DMS114 treated with DMSO at 0.1 percent for 48 hours (cell line): ENCODE measurements around the gene MACROD2.

Experiments
- DNase-seq: peaks from one replicate; lab custom pipeline; 2025; ENCODE audit not compliant: unreplicated experiment; lab: John Stamatoyannopoulos, UW

Gene MACROD2

DNA sequence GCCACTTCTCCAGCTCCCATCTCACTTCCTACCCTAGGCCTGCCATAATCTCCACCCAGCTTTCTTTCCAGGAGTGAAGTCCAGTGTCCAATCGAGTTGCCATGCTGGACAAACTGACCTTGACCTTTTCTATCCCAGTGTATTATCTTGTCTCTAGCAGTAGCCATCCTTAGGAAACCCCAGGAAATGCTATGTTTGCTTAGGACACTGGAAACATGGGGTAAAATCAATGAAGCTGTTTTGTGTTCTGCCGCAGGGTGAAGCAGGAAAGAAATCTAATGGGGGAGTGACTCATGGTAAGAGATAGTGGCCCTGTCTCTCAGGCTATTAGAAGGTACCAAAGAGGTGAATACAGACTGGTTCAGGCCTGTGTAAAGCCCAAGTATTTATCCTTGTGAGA, 1452.2 kb downstream of the MACROD2 start:
- DNase-seq = no peak

DNA sequence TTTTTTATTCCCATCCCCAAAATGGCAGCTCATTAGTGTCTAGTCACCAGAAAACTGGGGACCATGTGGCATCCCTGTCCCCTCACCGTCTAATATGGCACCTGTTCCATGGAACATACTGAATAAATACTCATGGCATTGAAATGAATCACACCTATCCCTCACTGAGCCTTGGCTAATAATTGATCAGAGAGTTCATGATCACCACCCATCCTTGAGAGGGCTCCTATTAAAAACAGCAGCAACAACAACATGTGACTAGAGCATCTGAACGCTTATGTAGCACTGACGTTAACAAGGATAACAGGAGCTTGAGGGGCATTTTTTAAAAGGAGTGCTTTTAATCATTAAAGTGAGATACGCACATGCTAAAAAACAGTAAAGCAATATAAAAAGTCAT, 1453.7 kb downstream of the MACROD2 start:
- no peak for DNase-seq

DNA sequence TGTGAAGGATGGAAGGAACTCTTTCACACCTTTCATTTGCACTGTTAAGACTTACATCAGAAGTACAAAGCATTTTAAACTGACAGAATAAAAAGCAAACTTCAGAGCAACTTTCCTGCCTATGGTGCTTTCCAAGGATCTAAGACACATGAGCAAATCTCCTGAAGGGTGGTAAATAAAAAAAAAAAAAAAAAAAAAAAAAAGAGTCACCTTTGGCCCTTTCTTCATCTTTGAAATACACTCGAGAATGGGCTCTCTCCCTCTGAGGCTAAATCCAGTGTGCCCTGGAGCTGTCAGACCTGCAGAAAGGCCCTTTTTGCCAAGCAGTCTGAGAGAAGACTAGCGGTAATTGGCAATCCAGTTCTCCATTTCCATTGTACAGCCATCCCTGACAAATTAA, 1455.9 kb downstream of the MACROD2 start:
- no peak for DNase-seq

DNA sequence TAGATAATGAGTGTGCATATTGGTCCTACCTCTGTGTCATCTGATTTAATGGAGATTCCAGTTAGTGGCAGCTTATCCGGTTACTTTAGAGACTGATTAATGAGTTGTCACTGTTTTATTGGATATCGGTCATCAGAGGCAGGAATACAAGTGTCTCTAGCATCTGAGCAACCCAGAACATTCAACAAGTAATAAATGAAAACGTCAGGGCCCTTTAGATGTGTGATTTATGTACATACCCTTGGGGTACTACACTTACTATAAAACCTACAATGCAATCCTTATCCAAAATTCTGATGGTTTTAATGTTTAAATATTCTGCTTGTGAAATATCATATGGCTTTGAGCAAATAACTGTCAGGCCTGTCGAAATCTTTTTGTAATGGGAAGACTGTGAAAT, 1460.0 kb downstream of the MACROD2 start:
- no peak for DNase-seq

DNA sequence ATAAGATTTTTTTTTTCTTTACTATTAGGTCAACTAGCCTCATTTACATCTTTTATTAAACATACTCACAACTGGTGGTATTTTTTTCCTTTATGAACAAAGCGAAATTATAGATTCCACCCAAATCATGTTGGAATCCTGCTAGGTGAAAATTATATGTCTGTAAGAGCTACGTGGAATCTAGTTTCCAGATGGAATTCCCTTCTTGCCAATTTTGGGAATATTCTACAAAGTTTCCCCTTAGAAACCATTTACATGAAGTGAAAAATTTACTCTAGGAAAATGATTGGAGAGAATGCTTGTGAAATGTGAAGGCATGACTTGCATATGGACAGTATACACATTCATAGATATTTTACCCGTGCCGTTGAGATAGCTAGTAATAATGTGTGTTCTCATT, 1466.6 kb downstream of the MACROD2 start:
- DNase-seq = no peak

DNA sequence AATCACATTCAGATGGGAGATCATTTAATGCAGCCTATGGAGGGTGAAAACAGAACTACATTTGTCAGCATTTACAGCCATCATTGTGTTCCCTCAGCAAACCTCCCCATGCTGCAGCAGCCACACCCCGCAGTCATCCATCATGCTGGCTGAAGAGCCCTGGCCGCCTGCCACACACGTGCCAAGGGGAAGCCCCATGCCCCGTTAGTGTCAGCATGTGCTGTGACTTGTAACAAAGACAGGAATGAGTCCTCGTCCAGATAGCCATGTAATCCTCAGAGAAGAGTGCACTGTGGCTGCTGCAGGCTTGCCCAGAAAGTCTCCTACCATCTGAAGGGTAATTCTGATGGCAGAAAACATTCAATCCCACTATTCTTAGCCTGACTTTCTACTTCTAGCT, 1480.2 kb downstream of the MACROD2 start:
- no peak for DNase-seq

DNA sequence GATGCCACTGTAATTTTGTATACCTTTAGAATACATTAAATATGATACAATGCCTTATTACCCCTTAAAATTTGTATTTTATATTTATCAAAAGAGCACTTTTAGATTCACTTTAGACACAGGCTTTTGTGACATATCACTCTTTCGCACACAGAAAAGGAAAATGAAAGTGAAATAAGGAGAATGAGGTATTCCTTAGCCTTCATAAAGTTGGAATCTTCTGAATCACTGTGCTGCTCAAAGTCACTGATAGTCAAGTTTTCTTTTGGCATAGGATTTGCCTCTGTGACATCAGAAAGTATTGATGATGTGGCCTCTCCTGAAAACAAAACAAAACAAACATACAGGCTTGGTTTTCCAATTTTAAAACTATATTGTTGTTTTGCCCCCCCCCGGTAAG, 1480.9 kb downstream of the MACROD2 start:
- DNase-seq = no peak

DNA sequence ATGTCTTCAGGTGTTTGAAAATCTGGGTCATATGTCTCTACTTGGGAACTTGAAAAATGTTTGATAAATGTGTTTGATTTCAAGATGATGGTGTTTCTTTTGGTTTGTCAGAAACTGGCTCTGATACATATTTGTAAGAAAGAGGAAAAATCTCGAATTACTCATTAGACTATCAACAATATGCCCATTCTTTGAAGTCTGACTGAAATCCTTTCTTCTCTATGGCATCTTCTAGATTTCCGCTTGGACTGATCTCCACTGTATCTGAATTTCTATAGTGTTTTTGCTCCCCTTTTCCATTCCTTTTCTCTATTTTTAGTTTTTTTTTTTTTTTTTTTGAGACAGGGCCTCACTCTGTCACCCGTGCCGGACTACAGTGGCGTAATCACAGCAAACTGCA, 1481.5 kb downstream of the MACROD2 start:
- no peak for DNase-seq

DNA sequence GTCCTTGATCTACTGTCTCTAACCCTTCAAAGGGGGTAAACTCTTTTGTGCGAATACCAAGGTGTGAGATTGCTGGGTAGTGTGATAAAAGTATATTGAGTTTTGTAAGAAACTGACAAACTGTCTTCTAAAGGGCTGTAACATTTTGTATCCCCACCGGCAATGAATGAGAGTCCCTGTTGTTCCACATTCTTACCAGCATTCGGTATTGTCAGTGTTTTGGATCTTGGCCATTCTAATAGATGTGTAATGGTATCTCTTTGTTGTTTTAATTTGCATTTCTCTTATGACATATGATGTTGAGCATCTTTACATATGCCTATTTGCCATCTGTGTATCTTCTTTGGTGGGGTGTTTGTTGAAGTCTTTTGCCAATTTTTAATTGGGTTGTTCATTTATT, 1487.2 kb downstream of the MACROD2 start:
- DNase-seq = no peak

DNA sequence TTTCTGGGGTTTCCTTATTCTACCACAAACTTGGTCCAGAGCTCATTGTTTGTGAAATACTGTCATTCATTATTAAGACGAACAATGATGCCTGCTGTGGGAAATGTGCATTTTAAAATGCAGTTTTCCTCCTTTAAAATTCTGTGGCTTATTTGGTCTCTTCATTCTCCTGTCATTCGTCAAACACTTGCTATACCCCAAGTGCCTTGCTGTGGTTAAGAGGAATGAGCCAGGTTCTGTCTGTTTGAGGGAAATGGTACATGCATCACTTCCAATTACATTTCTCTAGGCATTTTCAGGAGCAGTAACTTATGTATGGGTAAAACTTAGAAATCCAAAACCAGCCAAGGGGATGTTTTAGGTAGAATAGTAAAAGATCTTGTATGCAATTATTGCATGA, 1490.2 kb downstream of the MACROD2 start:
- DNase-seq = no peak

DNA sequence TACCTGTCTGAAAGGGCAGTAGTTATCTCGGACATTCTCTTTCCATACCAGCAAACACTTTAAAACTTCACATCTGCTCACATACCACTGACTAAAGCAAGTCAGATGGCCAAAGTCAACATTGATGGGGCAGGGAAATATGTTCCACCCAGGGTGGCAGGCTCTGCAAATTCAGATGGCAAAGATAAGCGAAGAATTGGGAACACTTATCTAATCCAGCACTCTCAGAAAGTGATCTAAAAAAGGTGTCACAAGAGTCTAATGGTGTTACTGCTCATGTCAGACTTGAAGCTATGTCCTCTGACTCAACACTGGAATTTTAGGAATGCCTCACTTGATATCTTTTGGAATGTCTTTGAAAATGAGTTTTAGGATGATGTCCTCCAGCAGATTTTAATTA, 1491.7 kb downstream of the MACROD2 start:
- no peak for DNase-seq

DNA sequence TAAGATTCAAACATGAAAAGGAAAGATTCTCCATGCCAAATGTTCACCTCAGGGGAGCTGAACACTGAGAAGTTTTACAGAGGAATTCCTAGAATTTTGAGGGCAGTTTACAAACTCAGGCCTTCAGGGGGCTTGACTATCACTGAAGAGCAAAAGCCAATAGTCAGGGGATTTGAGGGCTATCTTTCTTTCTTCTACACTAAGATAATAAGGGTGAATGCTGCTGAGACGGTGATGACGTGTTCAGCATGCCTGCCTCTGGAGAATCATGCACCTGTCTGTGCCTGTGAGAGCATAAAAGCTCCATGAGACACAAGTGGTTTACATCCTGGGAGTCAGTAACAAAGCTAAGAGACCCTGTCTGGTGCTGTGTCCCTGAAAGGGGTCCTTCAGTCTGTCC, 1492.4 kb downstream of the MACROD2 start:
- no peak for DNase-seq

DNA sequence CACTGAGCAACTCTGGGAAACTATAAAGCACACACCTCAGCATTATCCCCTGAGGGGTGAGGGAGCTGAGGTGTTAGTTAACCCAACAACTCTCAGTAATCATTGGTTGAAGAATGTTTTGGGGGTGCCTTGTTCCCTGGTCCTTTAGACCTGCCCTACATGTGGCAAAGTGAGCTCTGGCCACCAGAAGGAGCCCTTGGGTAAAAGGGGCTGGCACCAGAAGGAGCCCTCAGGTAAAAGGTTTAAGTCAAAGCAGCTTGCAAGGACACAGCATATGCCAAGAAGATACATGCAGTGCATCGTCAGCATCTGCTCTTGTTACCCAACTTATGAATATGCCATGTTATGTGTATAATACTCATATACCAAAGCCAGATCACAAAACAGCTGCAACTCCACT, 1496.3 kb downstream of the MACROD2 start:
- DNase-seq = no peak

DNA sequence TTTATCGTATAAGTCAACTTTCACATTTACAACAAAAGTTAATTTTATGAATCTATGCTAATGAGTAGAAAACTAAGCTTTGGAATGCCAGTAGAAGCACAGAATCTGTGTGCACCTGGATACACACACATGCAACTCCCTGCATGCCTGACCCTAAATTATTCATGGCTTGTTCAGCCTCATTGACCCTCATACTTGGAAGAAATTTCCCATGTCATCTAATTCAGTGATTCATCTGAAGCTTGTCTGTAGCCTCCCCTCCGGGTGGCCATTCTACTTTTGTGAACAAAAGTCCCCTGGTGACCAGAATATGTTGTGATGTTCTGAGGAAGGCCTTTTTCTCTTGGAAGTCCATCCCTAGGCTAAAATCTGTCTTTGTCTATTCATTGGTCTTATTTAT, 1499.5 kb downstream of the MACROD2 start:
- no peak for DNase-seq

DNA sequence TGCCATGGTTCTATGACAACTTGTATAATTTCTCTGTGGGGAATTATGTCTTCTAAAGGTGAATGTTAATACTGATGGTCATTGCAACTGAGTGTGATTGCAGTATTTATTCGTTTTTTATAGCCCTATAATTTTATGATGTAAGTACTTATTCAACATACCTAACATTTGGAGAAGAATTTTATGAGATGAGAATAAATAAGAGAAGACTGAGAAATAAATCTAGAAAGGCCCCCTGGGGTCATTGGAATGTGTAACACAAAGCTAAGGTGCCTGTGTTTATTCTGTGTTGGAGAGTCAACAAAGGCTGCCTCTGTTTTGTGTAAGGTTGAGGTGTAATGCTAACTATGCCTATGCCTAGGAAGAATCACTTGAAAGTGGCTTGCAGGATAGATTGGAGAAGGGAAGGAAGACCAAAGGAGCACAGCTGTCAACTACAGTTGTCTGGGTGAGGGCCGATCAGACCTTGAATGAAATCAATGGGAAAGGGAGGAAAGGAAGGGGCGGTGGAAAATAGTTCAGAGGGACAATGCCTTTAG, 1501.3 kb downstream of the MACROD2 start:
- DNase-seq = no peak

DNA sequence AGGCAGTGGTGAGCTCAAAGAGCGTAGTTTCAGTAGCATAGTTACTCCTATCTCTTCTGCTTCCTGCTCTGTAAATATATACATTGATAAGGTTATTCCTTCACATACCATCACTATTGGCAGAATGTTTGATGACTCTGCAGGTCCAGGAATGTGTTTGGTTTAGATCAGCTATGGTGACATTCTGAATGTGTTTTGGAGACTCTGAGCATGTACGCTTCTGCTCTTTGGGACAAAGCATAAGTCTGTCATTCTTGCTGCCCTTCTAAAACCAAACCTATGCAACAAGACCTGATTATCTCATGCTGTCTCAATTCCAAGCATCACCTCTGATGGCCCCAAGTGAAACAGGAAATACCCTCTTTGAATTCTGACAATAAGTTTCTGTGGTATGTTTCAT, 1503.6 kb downstream of the MACROD2 start:
- DNase-seq = no peak

DNA sequence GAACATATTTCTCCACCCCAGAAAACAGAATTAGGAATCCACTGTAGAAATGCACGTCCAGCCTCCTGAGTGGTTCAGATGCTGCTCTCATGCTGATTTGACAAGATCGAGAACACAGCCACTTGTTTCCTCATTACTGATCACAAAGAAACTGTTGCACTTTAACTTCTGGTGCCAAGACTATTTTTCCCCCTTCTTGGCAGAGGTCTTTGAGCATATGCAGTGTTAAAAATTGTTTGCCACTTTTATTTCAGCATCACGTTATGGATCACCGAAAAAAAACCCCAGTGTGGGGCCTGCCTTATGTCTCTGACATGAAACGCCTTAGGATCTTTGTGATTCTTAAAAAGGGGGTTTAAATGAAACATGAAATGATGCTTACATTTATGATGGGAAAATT, 1511.0 kb downstream of the MACROD2 start:
- no peak for DNase-seq

DNA sequence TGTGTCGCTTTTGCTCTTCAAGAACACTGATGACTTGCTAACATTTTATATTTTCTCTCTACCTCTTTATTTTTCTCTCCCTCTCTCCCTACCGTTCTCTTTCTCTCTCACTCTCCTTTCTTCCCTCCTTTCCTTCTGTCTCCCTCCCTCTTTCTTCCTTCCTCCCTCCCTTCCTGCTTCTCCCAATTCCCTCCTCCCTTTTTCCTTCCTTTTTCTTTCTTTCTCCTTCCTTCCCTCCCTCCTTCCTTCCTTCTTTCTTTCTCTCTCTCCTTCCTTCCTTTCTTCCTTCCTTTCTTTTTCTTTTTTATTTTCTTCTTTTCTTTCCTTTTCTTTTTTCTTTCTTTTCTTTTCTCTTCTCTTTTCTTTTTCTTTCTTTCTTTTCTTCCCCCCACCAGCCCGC, 1511.8 kb downstream of the MACROD2 start:
- no peak for DNase-seq

DNA sequence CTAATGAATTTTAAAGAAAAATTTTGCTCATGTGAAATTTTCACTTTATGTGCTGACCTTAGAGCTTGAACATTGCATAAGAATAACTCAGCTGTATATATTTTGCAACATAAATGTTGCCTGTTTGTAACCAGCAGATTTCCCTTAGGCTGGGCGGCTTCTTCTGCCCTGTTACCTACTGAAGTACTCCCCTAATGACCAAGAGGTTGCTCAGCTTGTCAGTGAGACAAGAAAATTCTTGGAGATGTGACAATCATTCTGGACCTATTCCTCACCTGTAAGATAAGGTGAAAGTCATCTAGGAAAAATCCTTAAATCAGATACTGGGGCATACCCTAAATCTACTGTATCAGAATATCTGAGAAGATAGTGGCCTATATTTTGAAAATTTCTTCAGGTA, 1516.2 kb downstream of the MACROD2 start:
- DNase-seq = no peak

DNA sequence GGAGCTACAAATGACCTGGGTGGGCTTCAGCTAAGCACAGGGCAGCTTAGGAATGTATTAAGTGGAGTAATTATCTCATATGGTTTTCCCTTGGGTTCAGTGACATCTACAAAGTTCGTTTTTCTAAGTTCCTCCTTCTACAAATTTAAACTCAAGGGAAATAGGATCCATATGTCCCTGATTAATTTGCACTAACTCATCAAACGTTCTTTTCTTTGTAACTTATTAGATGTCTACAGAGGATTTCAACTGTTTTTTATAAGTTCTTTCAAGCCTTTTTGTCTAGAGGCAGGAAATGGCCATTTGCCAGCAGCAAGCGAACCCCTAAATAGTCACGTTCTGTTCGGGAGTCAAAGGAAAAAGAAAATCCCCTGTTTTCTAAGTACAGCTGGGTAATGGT, 1517.6 kb downstream of the MACROD2 start:
- DNase-seq = no peak

DNA sequence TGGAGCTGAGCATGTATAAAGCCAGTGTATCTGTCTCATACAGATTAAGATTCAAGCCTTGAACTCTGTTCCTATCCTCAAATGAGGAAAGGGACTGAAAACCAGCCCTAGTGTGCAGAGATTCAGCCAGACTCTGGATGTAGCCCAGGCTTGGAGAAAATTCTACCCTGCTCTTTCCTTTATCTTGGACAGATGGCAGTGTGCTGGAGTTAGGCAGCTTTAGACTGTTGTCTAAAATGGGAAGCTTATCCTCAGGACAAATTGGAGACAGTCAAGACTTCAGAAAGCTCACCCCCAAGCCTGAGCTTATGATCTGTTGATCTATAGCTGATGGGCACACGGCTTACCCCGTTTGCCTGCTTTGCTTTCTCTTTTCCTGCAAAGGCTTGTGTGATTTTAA, 1520.4 kb downstream of the MACROD2 start:
- no peak for DNase-seq

DNA sequence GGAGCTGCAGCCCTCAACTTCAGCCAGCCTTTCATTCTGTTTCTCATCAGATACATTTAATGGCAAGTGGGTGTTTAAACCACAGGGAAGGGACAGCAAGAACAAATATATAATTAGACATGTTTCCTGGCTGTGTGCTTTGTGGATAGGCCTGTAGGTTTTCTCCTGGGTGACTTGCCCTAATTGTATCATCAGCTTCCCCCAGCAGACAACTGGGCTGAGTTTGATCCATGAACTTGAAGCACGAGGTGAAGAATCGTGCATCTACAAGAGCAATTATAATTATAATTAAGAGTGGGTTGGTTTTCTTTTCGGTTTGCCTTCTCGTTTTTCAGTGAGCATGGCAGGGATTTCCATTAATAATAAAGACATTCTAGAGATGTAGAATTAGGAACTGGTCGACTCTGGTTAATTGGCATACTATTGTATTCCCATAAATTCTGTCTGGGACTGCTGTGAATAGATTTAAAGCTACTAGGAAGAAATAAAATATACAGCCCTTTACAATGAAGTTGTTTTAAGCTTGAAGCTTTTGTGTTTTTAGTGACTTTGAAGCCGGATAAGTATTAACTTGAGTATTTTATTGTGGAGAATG, 1525.7 kb downstream of the MACROD2 start:
- no peak for DNase-seq

DNA sequence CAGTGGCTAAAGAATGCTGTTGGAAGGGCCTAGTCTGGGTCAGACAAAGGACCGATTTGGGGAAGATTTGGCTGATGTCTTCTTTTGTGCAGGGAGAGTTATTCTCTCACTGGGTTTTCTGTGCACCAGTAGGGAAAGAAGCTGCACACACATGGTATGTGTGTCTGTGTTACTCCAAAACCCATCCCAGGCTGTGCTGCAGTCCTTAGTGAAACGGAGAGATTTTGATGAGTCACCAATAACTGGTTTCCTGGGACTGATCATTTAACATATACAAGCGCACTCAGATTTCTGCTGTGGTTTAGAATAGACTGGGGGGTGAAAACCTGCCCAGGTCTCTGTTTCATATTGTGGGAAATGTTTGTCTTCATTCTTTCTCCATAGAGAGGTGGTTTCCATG, 1528.1 kb downstream of the MACROD2 start:
- no peak for DNase-seq
